HEK293T (cell line): ENCODE results near the gene SHISA3.

Experiments used
- CTCF ChIA-PET: fragments of 350-600 bp; formaldehyde crosslinking; extraction: SDS; loops from one replicate; lab custom pipeline; 2021; ENCODE audit warnings: antibody characterized with exemption, inconsistent platforms; lab: Yijun Ruan, JAX
- POLR2A ChIA-PET: fragments of 350-600 bp; formaldehyde crosslinking; extraction: SDS; loops from one replicate; lab custom pipeline; 2020; ENCODE audit warnings: antibody characterized with exemption, inconsistent platforms; lab: Yijun Ruan, JAX
- DNase-seq: peaks from one replicate; pipeline ENCODE4 v3.0.0; 2012; ENCODE audit warnings: mixed read lengths; ENCODE audit errors: extremely low spot score
- ARNT ChIP-seq: fragments of 450-650 bp; IDR thresholded peaks from 2 replicates; pipeline ENCODE4 v1.6.1; 2017; ENCODE audit warnings: mild to moderate bottlenecking
- BHLHE40 ChIP-seq: fragments of 450-650 bp; IDR thresholded peaks from 2 replicates; pipeline ENCODE4 v1.6.1; 2016; ENCODE audit warnings: mild to moderate bottlenecking, moderate library complexity, borderline replicate concordance
- CTBP1 ChIP-seq: fragments of 450-650 bp; IDR thresholded peaks from 2 replicates; pipeline ENCODE4 v1.6.1; 2016; ENCODE audit warnings: borderline replicate concordance
- ELF4 ChIP-seq: fragments of 450-650 bp; IDR thresholded peaks from 2 replicates; pipeline ENCODE4 v1.6.1; 2017; ENCODE audit warnings: antibody characterized with exemption
- FOXA1 ChIP-seq: fragments of 450-650 bp; IDR thresholded peaks from 2 replicates; pipeline ENCODE4 v1.6.1; 2016; ENCODE audit warnings: mild to moderate bottlenecking
- FOXK2 ChIP-seq: fragments of 450-650 bp; IDR thresholded peaks from 2 replicates; pipeline ENCODE4 v1.6.1; 2016; ENCODE audit warnings: mild to moderate bottlenecking
- FOXM1 ChIP-seq: fragments of 450-650 bp; IDR thresholded peaks from 2 replicates; pipeline ENCODE4 v1.6.1; 2017; ENCODE audit warnings: mild to moderate bottlenecking, borderline replicate concordance
- HDGF ChIP-seq: fragments of 450-650 bp; IDR thresholded peaks from 2 replicates; pipeline ENCODE4 v1.6.1; 2017; ENCODE audit warnings: antibody characterized with exemption, borderline replicate concordance
- L3MBTL2 ChIP-seq: fragments of 450-650 bp; conservative IDR thresholded peaks from 2 replicates; pipeline ENCODE4 v1.6.1; 2016; ENCODE audit warnings: mild to moderate bottlenecking
- LEF1 ChIP-seq: fragments of 450-650 bp; IDR thresholded peaks from 2 replicates; pipeline ENCODE4 v1.6.1; 2017; ENCODE audit warnings: mild to moderate bottlenecking, borderline replicate concordance
- NFRKB ChIP-seq: fragments of 450-650 bp; IDR thresholded peaks from 2 replicates; pipeline ENCODE4 v1.6.1; 2016; ENCODE audit warnings: mild to moderate bottlenecking, moderate library complexity
- PKNOX1 ChIP-seq: fragments of 450-650 bp; IDR thresholded peaks from 2 replicates; pipeline ENCODE4 v1.6.1; 2016
- SP1 ChIP-seq: fragments of 450-650 bp; IDR thresholded peaks from 2 replicates; pipeline ENCODE4 v1.6.1; 2017
- SUZ12 ChIP-seq: fragments of 450-650 bp; IDR thresholded peaks from 2 replicates; pipeline ENCODE4 v1.6.1; 2016; ENCODE audit warnings: mild to moderate bottlenecking
- ZNF384 ChIP-seq: fragments of 450-650 bp; IDR thresholded peaks from 2 replicates; pipeline ENCODE4 v1.6.1; 2016

SHISA3 gene

DNA sequence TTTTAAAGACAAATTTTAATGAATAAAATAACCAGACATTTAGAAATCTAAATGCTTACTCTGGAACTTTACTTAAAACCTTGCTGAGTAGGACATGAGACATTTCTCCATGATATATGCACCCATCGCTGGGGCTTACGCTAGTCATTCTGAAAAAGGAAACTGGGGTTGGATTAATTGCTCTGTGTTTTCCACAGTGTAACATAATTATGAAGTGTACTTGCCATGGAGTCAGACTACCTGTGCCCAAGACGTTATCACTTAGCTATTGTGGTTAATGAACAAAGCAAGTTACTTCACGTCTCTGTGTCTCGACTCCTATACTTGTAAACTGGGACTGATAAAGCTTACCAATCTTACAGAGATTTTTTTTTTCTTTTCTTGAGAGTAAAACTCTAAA is 47.8 kb downstream of the SHISA3 start:
- ChIA-PET CTCF (no interaction called here), POLR2A (no interaction called here)
- no peak for DNase-seq
- TF ChIP-seq NFRKB, result no peak
- no peak for TF ChIP-seq CTBP1
- TF ChIP-seq ELF4, result no peak
- TF ChIP-seq FOXA1, result no peak
- no peak for TF ChIP-seq ZNF384
- no peak for TF ChIP-seq LEF1
- TF ChIP-seq SP1, result no peak
- no peak for TF ChIP-seq ARNT
- TF ChIP-seq FOXM1, result no peak
- TF ChIP-seq HDGF, result no peak
- TF ChIP-seq BHLHE40, result no peak

DNA sequence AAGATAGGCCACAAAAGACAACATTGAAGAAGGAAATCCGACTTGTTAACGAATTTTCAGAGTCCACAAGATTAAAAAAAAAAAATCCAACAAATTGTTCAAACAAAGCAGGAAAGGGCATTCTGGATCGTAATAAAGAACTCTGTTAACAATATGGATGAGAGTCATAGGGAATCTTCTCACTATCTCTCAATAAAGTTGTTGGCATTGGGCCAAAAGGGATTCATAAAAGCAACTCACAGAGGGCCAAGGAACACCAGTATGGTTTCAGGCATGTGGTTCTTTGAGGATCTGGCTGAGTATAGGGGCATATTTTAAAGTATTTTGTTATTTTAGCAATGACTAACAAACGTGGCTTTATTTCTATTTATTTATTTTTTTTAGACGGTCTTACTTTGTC is 49.5 kb downstream of the SHISA3 start:
- DNase-seq, result no peak
- no peak for TF ChIP-seq CTBP1
- TF ChIP-seq HDGF, result no peak
- TF ChIP-seq FOXK2, result no peak
- no peak for TF ChIP-seq SP1
- TF ChIP-seq ARNT, result no peak
- no peak for TF ChIP-seq FOXA1
- no peak for TF ChIP-seq ELF4
- no peak for TF ChIP-seq FOXM1
- no peak for TF ChIP-seq L3MBTL2
- no peak for TF ChIP-seq LEF1
- TF ChIP-seq BHLHE40, result no peak
- TF ChIP-seq PKNOX1, result no peak
- no peak for TF ChIP-seq NFRKB
- TF ChIP-seq SUZ12, result no peak
- ChIA-PET POLR2A (no interaction called here), CTCF (no interaction called here)
